HCT116 (cell line): ENCODE results near the gene SYTL3.

Experiments
- CTCF ChIP-seq, 3 experiments: fragments of 200-600 bp in 1 of 3; sonication (generic) in 1 of 3; IDR thresholded peaks in 2 of 3; conservative IDR thresholded peaks in 1 of 3; 2 replicates each; pipeline ENCODE4 v1.5.1; 2012 to 2017; ENCODE audit warnings: low read depth in 2 of 3, low read length in 2 of 3, antibody characterized with exemption in 1 of 3, borderline replicate concordance in 1 of 3, control low read depth in 1 of 3, mild to moderate bottlenecking in 1 of 3, mixed read lengths in 1 of 3, mixed run types in 1 of 3, moderate library complexity in 1 of 3; ENCODE audit not compliant: insufficient read depth in 1 of 3
- POLR2A ChIP-seq: IDR thresholded peaks from 2 replicates; pipeline ENCODE4 v1.7.0; 2011; ENCODE audit warnings: borderline replicate concordance; ENCODE audit not compliant: insufficient read depth, insufficient read length; ENCODE audit errors: extremely low read depth
- POLR2AphosphoS5 ChIP-seq: IDR thresholded peaks from 2 replicates; pipeline ENCODE4 v1.6.1; 2011; ENCODE audit warnings: mild to moderate bottlenecking, low read depth, low read length, moderate library complexity

GRCh38 chr6:158810155-158811095 is 160.6 kb downstream of the SYTL3 start:
- TF ChIP-seq POLR2A (no peak), CTCF (IDR thresholded peaks at IDR 0.05 in 2 of 3, conservative IDR thresholded peaks at IDR 0.05 in 1 of 3; ENCODE audit: borderline replicate concordance in 1 of 3, insufficient read depth in 1 of 3, low read depth in 2 of 3, low read length in 2 of 3) (no peak), POLR2AphosphoS5 (peak; percentile 50)
